Measurements from ENCODE around the gene MIPOL1.
"Not testable (repeated sequence)": the region's sequence is repeated elsewhere in the genome, so short reads cannot be mapped to it uniquely, and the experiment has no call there.

DNA sequence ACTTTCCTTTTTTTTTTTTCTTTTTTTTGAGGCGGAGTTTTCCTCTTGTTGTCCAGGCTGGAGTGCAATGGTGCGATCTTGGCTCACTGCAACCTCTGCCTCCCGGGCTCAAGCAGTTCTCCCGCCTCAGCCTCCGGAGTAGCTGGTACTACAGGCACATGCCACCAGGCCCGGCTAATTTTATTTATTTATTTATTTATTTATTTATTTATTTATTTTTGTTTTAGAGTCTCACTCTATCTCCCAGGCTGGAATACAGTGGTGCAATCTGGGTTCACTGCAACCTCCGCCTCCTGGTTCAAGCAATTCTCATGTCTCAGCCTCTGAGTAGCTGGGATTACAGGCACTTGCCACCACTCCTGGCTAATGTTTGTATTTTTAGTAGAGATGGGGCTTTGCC lies 16.9 kb upstream of the MIPOL1 start:
- not testable (repeated sequence) for TF ChIP-seq POLR2AphosphoS5 (IDR thresholded peaks at IDR 0.05; ENCODE audit: insufficient read depth, low read depth, low read length); POLR2A (IDR thresholded peaks at IDR 0.05; ENCODE audit: low read depth, low read length); CTCF (IDR thresholded peaks at IDR 0.05; ENCODE audit: extremely low read depth in 1 of 2, insufficient read depth in 1 of 2, low read depth in 1 of 2, low read length in 2 of 2); EZH2 (IDR thresholded peaks at IDR 0.05; ENCODE audit: borderline replicate concordance, low read depth, low read length, severe bottlenecking); GATA2 (IDR thresholded peaks at IDR 0.05; ENCODE audit: insufficient read depth, insufficient read length, low read depth, low read length); FOS (IDR thresholded peaks at IDR 0.05; ENCODE audit: borderline replicate concordance, insufficient read depth, low read length); MYC (IDR thresholded peaks at IDR 0.05; ENCODE audit: low read depth, low read length)
- TF ChIP-seq, protein P1, sequence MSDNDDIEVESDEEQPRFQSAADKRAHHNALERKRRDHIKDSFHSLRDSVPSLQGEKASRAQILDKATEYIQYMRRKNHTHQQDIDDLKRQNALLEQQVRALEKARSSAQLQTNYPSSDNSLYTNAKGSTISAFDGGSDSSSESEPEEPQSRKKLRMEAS (IDR thresholded peaks at IDR 0.05; ENCODE audit: insufficient read depth, insufficient read length), result not testable (repeated sequence)
